NT2/D1 (cell line): ENCODE measurements around the gene PLEKHF1.
A peak's percentile ranks its signal among the peaks of the same experiment; 100 is the strongest.

Experiments used
- DNase-seq: peaks from one replicate; pipeline ENCODE4 v3.0.0-alpha.2; 2011; ENCODE audit warnings: low read depth, low spot score
- H3K27me3 ChIP-seq: 2 replicates; pipeline ENCODE4 v1.6.0; 2011; ENCODE audit warnings: mild to moderate bottlenecking; ENCODE audit not compliant: insufficient read length, insufficient read depth
- H3K36me3 ChIP-seq: 2 replicates; pipeline ENCODE4 v1.6.1; 2011; ENCODE audit warnings: mild to moderate bottlenecking, low read length, mixed read lengths; ENCODE audit not compliant: insufficient read depth, insufficient read length
- H3K4me1 ChIP-seq: 2 replicates; pipeline ENCODE4 v1.5.1; 2011; ENCODE audit not compliant: insufficient read depth, insufficient read length
- H3K4me3 ChIP-seq: 2 replicates; pipeline ENCODE4 v1.5.1; 2011; ENCODE audit warnings: low read depth; ENCODE audit not compliant: insufficient read length
- H3K9ac ChIP-seq: 2 replicates; pipeline ENCODE4 v1.6.0; 2011; ENCODE audit warnings: low read depth; ENCODE audit not compliant: insufficient read length
- H3K9me3 ChIP-seq: 2 replicates; pipeline ENCODE4 v1.5.1; 2011; ENCODE audit warnings: mild to moderate bottlenecking, low read length; ENCODE audit not compliant: insufficient read depth
- SUZ12 ChIP-seq: IDR thresholded peaks from 2 replicates; pipeline ENCODE4 v1.6.1; 2011; ENCODE audit not compliant: insufficient read length, insufficient read depth; ENCODE audit errors: extremely low read depth
- YY1 ChIP-seq: IDR thresholded peaks from 2 replicates; pipeline ENCODE4 v1.6.1; 2011; ENCODE audit not compliant: insufficient read length, insufficient read depth
- ZNF274 ChIP-seq: IDR thresholded peaks from 2 replicates; pipeline ENCODE4 v1.6.1; 2011; ENCODE audit warnings: mild to moderate bottlenecking, low read depth, low read length

The PLEKHF1 gene

GRCh38 chr19:29660835-29661234 is 4.4 kb upstream of the PLEKHF1 start:
- Histone ChIP-seq H3K9me3 (no peaks in the 10 kb centered on the region), H3K4me3 (no peak overlapping the region), H3K36me3 (no peaks in the 10 kb centered on the region), H3K27me3 (peaks cover 5% of the 10 kb centered on the region), H3K9ac (no peak overlapping the region), H3K4me1 (no peaks in the 10 kb centered on the region)
- no peak for DNase-seq
- TF ChIP-seq ZNF274 = no peak
- no peak for TF ChIP-seq YY1
- no peak for TF ChIP-seq SUZ12

DNA sequence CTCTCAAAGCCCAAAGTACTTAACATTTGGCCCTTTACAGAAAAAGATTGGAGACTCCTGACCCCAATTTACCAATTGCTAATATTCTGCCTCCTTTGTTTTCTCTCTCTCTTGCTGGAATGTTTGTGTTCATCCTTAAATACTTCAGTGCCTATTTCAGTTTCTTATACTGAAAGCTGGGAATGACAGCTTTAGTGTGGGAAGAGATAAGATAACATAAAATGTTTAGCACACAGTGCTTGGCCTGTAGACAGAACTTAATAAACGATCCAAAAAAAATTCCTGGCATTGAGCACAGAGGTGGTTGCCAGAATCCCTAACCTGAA is 3.0 kb upstream of the PLEKHF1 start:
- TF ChIP-seq ZNF274 (no peak), YY1 (no peak), SUZ12 (no peak)
- Histone ChIP-seq H3K9me3 (no peaks in the 10 kb centered on the region), H3K27me3 (peaks cover 5% of the 10 kb centered on the region), H3K36me3 (no peaks in the 10 kb centered on the region), H3K4me1 (peaks cover 2% of the 10 kb centered on the region), H3K9ac (no peak overlapping the region), H3K4me3 (no peak overlapping the region)
- DNase-seq = no peak

GRCh38 chr19:29662604-29663404 is 2.5 kb upstream of the PLEKHF1 start:
- H3K27me3 ChIP-seq = peaks cover 5% of the 10 kb centered on the region
- no peaks in the 10 kb centered on the region for H3K9me3 ChIP-seq
- peaks cover 7% of the 10 kb centered on the region for H3K4me1 ChIP-seq
- DNase-seq = no peak
- TF ChIP-seq YY1 (no peak), SUZ12 (no peak), ZNF274 (no peak)
- H3K36me3 ChIP-seq = no peaks in the 10 kb centered on the region
- H3K4me3 ChIP-seq = no peak overlapping the region
- no peak overlapping the region for H3K9ac ChIP-seq

GRCh38 chr19:29663861-29664752 is 1.2 kb upstream of the PLEKHF1 start:
- peaks cover 3% of the 10 kb centered on the region for H3K36me3 ChIP-seq
- TF ChIP-seq ZNF274 = no peak
- H3K9me3 ChIP-seq = no peaks in the 10 kb centered on the region
- DNase-seq = no peak
- peaks cover 10% of the 10 kb centered on the region for H3K4me1 ChIP-seq
- peak overlapping the region; percentile 42 for H3K9ac ChIP-seq
- H3K27me3 ChIP-seq = peaks cover 5% of the 10 kb centered on the region
- no peak overlapping the region for H3K4me3 ChIP-seq

DNA sequence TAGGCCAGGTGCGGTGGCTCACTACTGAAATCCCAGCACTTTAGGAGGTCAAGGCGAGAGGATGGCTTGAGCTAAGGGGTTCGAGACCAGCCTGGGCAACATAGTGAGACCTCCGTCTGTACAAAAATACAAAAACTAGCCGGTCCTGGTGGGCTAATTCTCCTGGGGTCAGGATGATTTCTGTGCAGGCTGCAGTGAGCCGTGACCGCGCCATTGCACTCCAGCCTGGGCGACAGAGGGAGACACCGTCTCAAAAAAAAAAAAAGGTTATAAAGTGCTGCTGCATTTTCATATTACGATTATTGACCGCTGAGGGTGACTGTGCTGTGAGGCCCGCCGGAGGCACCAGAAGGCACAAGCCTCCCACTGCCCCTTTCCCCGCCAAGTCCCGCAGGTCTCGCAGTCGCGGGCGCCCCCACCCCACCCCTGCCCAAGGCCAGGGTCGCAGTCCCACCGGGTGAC is 477 bp upstream of the PLEKHF1 start:
- H3K36me3 ChIP-seq = peaks cover 6% of the 10 kb centered on the region
- TF ChIP-seq ZNF274 (no peak), YY1 (no peak), SUZ12 (no peak)
- H3K9ac ChIP-seq = peak overlapping the region; percentile 42
- H3K4me1 ChIP-seq = peaks cover 10% of the 10 kb centered on the region
- DNase-seq = no peak
- peaks cover 5% of the 10 kb centered on the region for H3K27me3 ChIP-seq
- no peaks in the 10 kb centered on the region for H3K9me3 ChIP-seq
- H3K4me3 ChIP-seq = peak overlapping the region; percentile 55

DNA sequence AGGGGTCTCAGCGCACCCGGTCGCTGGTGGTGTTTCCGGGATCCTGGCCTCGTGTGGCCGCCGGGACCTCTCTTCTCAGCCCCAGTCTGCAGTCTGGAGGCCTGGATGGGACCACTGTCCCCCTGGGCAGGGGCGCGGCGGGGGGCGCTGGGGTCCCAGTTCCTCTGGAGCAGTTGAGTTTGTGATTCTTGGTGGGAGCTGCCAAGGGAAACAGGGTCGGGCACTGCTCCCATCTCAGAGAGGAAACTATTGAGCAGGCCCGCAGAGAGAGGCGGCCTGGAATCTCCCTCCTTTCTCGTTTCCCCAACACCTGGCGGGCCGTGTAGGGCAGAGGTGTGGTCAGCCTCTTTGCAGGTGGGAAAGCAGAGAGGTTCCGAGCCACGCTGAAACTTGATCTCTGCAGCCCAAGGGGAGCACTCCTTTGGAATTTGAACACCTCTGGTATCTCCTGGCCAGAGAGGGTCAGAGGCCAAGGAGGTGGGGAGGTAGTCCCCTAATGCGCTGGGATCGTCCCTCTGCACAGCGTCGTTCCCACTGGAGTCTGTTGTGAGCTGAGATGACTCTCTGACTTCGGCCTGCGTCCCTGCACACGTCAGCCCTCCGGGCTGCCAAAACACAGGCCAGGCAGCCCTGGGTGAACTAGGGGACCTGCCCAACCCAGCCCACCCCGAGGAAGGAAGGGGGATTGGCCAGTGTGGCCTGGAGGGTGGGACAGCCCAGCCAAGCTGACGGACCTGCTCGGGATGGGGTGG is 741 bp downstream of the PLEKHF1 start:
- Histone ChIP-seq H3K36me3 (peaks cover 6% of the 10 kb centered on the region), H3K27me3 (peaks cover 5% of the 10 kb centered on the region), H3K9ac (peak overlapping the region; percentile 74), H3K4me3 (peak overlapping the region; percentile 55), H3K4me1 (peaks cover 10% of the 10 kb centered on the region), H3K9me3 (no peaks in the 10 kb centered on the region)
- no peak for TF ChIP-seq YY1
- TF ChIP-seq SUZ12 = no peak
- TF ChIP-seq ZNF274 = no peak
- DNase-seq = no peak
